ENCODE data around the gene NFATC2.

- no peak for TF ChIP-seq CTCF (IDR thresholded peaks at IDR 0.05)
- TF ChIP-seq POLR2A (IDR thresholded peaks at IDR 0.05), result no peak
These were observed 173.0 kb downstream of the NFATC2 start for GRCh38 chr20:51369503-51369902.
